Neural cell (in vitro differentiated cells): ENCODE data around the gene ALMS1. TPM values are rescaled to one million over a fixed set of nuclear protein-coding genes. Genes with fewer than 3 reads are reported as not detected.

Source experiments
- H2AFZ ChIP-seq: fragments of 200-600, 300-800 bp; sonication (generic), shearing (Covaris generic); 2 replicates; pipeline ENCODE4 v1.6.0; 2014; ENCODE audit warnings: low read depth, mild to moderate bottlenecking, antibody characterized with exemption, low read length, moderate library complexity
- H3F3A ChIP-seq: fragments of 200-600 bp; shearing (Covaris generic); 2 replicates; pipeline ENCODE4 v1.6.1; 2016; ENCODE audit warnings: mild to moderate bottlenecking, moderate library complexity, mixed read lengths, antibody characterized with exemption, low read length; ENCODE audit not compliant: insufficient read depth, poor library complexity, severe bottlenecking
- H3K27ac ChIP-seq: fragments of 200-600, 300-800 bp; sonication (generic), shearing (Covaris generic); 2 replicates; pipeline ENCODE4 v1.5.1; 2014; ENCODE audit warnings: mild to moderate bottlenecking, low read length, moderate library complexity
- H3K27me3 ChIP-seq: fragments of 300-800, 200-600 bp; sonication (generic), shearing (Covaris generic); 2 replicates; pipeline ENCODE4 v1.6.0; 2014; ENCODE audit warnings: mild to moderate bottlenecking, low read depth, low read length, moderate library complexity; ENCODE audit not compliant: insufficient read depth
- H3K36me3 ChIP-seq: fragments of 300-800, 200-600 bp; sonication (generic), shearing (Covaris generic); 2 replicates; pipeline ENCODE4 v1.5.1; 2014; ENCODE audit warnings: mild to moderate bottlenecking, antibody characterized with exemption, low read length, moderate library complexity; ENCODE audit not compliant: insufficient read depth
- H3K4me2 ChIP-seq: fragments of 300-800, 200-600 bp; sonication (generic), shearing (Covaris generic); 2 replicates; pipeline ENCODE4 v1.6.0; 2014; ENCODE audit warnings: mild to moderate bottlenecking, low read length
- H3K4me3 ChIP-seq: fragments of 300-800, 200-600 bp; sonication (generic), shearing (Covaris generic); 2 replicates; pipeline ENCODE4 v1.5.1; 2014; ENCODE audit warnings: mild to moderate bottlenecking, low read length, moderate library complexity
- H3K79me2 ChIP-seq: fragments of 200-600 bp; shearing (Covaris generic); replicated peaks from 2 replicates; pipeline ENCODE4 v1.6.0; 2014; ENCODE audit warnings: mild to moderate bottlenecking, low read length, moderate library complexity; ENCODE audit not compliant: insufficient read depth
- H3K9ac ChIP-seq: fragments of 300-800, 200-600 bp; sonication (generic), shearing (Covaris generic); 2 replicates; pipeline ENCODE4 v1.6.1; 2016; ENCODE audit warnings: mild to moderate bottlenecking, low read length, mixed read lengths
- H3K9me2 ChIP-seq: fragments of 200-600 bp; shearing (Covaris generic); 2 replicates; pipeline ENCODE4 v1.6.1; 2016; ENCODE audit warnings: mild to moderate bottlenecking, low read length, mixed read lengths; ENCODE audit not compliant: insufficient read depth
- H3K9me3 ChIP-seq: fragments of 200-600, 300-800 bp; sonication (generic), shearing (Covaris generic); 2 replicates; pipeline ENCODE4 v1.6.1; 2016; ENCODE audit warnings: mild to moderate bottlenecking, mixed run types, low read length, moderate library complexity, mixed read lengths
- H4K20me1 ChIP-seq: fragments of 200-600 bp; shearing (Covaris generic); 2 replicates; pipeline ENCODE4 v1.6.1; 2016; ENCODE audit warnings: mild to moderate bottlenecking, mixed run types; ENCODE audit not compliant: insufficient read depth
- CTCF ChIP-seq: fragments of 450-650 bp; IDR thresholded peaks from 2 replicates; pipeline ENCODE4 v1.5.1; 2014; ENCODE audit warnings: antibody characterized with exemption, mild to moderate bottlenecking, moderate library complexity; ENCODE audit not compliant: poor library complexity, severe bottlenecking
- EP300 ChIP-seq: fragments of 450-650 bp; conservative IDR thresholded peaks from 2 replicates; pipeline ENCODE4 v1.6.1; 2014; ENCODE audit warnings: antibody characterized with exemption, mild to moderate bottlenecking, moderate library complexity; ENCODE audit not compliant: poor library complexity, severe bottlenecking
- EZH2 ChIP-seq: fragments of 200-600, 300-800 bp; shearing (Covaris generic), sonication (generic); IDR thresholded peaks from 2 replicates; pipeline ENCODE4 v1.6.1; 2014; ENCODE audit warnings: antibody characterized with exemption, low read length, borderline replicate concordance, mild to moderate bottlenecking; ENCODE audit not compliant: insufficient read depth, poor library complexity, severe bottlenecking
- MXI1 ChIP-seq: fragments of 450-650 bp; conservative IDR thresholded peaks from 2 replicates; pipeline ENCODE4 v1.6.1; 2014; ENCODE audit warnings: antibody characterized with exemption, mild to moderate bottlenecking; ENCODE audit not compliant: poor library complexity, severe bottlenecking
- POLR2AphosphoS5 ChIP-seq: IDR thresholded peaks from 2 replicates; pipeline ENCODE4 v1.6.1; 2012
- RAD21 ChIP-seq: fragments of 450-650 bp; conservative IDR thresholded peaks from 2 replicates; pipeline ENCODE4 v1.6.1; 2014; ENCODE audit warnings: antibody characterized with exemption, mild to moderate bottlenecking, moderate library complexity
- REST ChIP-seq: IDR thresholded peaks from 2 replicates; pipeline ENCODE4 v1.6.1; 2012; ENCODE audit warnings: borderline replicate concordance
- SMC3 ChIP-seq: fragments of 450-650 bp; conservative IDR thresholded peaks from 2 replicates; pipeline ENCODE4 v1.6.1; 2014; ENCODE audit warnings: antibody characterized with exemption, mild to moderate bottlenecking, moderate library complexity; ENCODE audit not compliant: poor library complexity
- TAF1 ChIP-seq: IDR thresholded peaks from 2 replicates; pipeline ENCODE4 v1.6.1; 2012; ENCODE audit warnings: low read depth
- polyA plus RNA-seq: library from polyadenylated mRNA; depleted of rRNA; stranded (reverse); fragments of >200 nt; gene quantifications from 2 replicates; pipeline ENCODE4 v1.2.3, GENCODE V29; 2014

ALMS1 gene
- polyA plus RNA-seq, 1 donor from 2014 or later, result 12.2 TPM

- H3K36me3 ChIP-seq, result no peaks in the 10 kb centered on the region
- TF ChIP-seq POLR2AphosphoS5 (no peak), MXI1 (no peak), EP300 (no peak), TAF1 (no peak), RAD21 (no peak), REST (no peak), CTCF (no peak)
- H3K9me3 ChIP-seq, result no peaks in the 10 kb centered on the region
- no peak overlapping the region for H2AFZ ChIP-seq
- H3K9ac ChIP-seq, result no peak overlapping the region
- no peaks in the 10 kb centered on the region for H3F3A ChIP-seq
- no peaks in the 10 kb centered on the region for H4K20me1 ChIP-seq
- H3K9me2 ChIP-seq, result no peaks in the 10 kb centered on the region
- no peak overlapping the region for H3K4me3 ChIP-seq
- no peak overlapping the region for H3K27ac ChIP-seq
- H3K79me2 ChIP-seq, result peaks cover 12% of the 10 kb centered on the region
- H3K4me2 ChIP-seq, result no peak overlapping the region
- no peaks in the 10 kb centered on the region for H3K27me3 ChIP-seq
Observed at GRCh38 chr2:73404409-73404808, 18.8 kb downstream of the ALMS1 start.

GRCh38 chr2:73406996-73407395 lies 21.4 kb downstream of the ALMS1 start:
- TF ChIP-seq EZH2 (no peak), EP300 (no peak), RAD21 (no peak), SMC3 (no peak), CTCF (no peak), POLR2AphosphoS5 (no peak), MXI1 (no peak), TAF1 (no peak), REST (no peak)

More at GRCh38 chr2:73406996-73407395, 21.4 kb downstream of the ALMS1 start:
- no peaks in the 10 kb centered on the region for H3F3A ChIP-seq
- peaks cover 12% of the 10 kb centered on the region for H3K79me2 ChIP-seq
- H4K20me1 ChIP-seq, result no peaks in the 10 kb centered on the region
- H3K9ac ChIP-seq, result no peak overlapping the region
- no peak overlapping the region for H3K4me3 ChIP-seq
- H3K9me2 ChIP-seq, result no peaks in the 10 kb centered on the region
- no peak overlapping the region for H2AFZ ChIP-seq
- no peak overlapping the region for H3K4me2 ChIP-seq
- no peak overlapping the region for H3K27ac ChIP-seq
- no peaks in the 10 kb centered on the region for H3K36me3 ChIP-seq
- H3K9me3 ChIP-seq, result no peaks in the 10 kb centered on the region
- no peaks in the 10 kb centered on the region for H3K27me3 ChIP-seq
